Testis (tissue), 2 donors: Measurements from ENCODE around the gene LYPD6B.

Source experiments
- CTCF ChIP-seq, 3 experiments: fragments of 450-650 bp in 2 of 3; fragments of 200-600 bp in 1 of 3; sonication (generic) in 1 of 3; IDR thresholded peaks; one replicate each; pipeline ENCODE4 v1.5.1; 2016 to 2019; ENCODE audit warnings: antibody characterized with exemption in 3 of 3, mild to moderate bottlenecking in 2 of 3, moderate library complexity in 1 of 3
- POLR2A ChIP-seq: fragments of 450-650 bp; IDR thresholded peaks from one replicate; pipeline ENCODE4 v1.6.1; 2017; ENCODE audit warnings: antibody characterized with exemption, mild to moderate bottlenecking, moderate library complexity

- no peak for TF ChIP-seq CTCF (IDR thresholded peaks at IDR 0.05)
- no peak for TF ChIP-seq POLR2A
These were observed 108.4 kb downstream of the LYPD6B start for GRCh38 chr2:149146876-149147275.
